Erythroblast (primary cell): ENCODE results near the gene FADS6.
A peak's percentile ranks its signal among the peaks of the same experiment; 100 is the strongest.

Experiments
- DNase-seq, 2 experiments: peaks; one replicate each; lab custom pipeline; 2025; lab: John Stamatoyannopoulos, UW
- GATA1 ChIP-seq: IDR thresholded peaks from 2 replicates; pipeline ENCODE4 v1.6.1; 2011; ENCODE audit warnings: low read depth, mild to moderate bottlenecking, control low read depth, low read length, moderate library complexity
- POLR2A ChIP-seq: IDR thresholded peaks from 2 replicates; pipeline ENCODE4 v1.6.1; 2011; ENCODE audit warnings: mild to moderate bottlenecking, low read length

The FADS6 gene

DNA sequence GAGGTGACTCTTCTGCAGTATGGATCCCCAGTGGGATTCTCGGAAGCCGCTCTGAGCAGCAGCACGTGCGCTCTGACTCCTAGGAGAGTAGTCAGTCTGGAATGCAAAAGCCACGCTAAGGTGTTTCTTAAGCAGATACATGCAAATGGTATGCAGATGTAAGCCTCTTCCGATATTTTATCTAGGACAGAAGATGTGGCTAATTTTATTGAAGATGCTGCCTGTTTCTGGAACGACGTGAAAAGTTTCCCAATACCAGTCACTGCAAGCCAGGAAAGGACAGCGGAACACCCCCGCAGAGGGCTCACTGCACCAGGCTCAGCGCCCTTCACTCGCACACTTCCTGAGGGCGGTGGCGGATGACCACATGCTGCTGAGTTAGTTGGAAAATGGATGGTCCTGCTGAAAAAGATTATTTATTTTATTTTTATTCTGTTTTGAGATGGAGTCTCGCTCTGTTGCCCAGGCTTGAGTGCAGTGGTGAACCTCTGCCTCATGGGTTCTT, 10.1 kb downstream of the FADS6 start:
- no peak for TF ChIP-seq POLR2A
- DNase-seq, result no peak

DNA sequence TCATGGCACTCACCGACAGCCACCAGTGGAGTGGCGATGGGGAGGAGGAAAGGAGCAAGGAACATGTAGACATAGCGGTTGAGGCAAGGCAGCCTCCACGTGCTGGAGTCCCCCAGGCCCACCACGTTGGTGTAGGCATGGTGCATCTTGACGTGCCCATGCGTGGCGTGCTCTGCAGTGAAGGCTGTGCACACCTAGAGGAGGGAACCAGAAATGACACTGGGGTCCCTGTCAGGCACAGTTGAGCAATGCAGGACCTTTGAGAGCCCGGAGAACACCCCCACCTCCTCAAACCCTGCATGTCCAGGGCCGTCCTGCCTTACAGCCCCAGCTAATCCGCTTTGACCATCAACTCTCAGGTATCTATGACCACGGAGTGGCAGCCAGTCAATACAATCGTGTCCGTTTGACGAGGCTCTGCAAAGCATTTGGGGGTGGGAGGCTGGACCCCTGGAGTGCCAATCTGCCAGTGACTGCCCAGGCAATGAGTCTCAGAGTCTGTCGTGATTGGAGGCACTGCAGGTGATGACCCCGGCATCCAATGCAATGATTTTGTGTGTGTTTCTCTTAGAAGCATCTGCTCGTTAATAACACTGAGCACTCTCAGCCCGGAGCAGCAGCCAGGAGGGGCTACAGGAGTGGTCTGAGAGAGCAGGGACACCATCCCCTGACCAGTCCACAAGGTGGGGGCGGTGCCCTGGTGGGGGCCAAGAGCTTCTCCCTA, 10.8 kb downstream of the FADS6 start:
- no peak for TF ChIP-seq GATA1
- DNase-seq, result no peak

DNA sequence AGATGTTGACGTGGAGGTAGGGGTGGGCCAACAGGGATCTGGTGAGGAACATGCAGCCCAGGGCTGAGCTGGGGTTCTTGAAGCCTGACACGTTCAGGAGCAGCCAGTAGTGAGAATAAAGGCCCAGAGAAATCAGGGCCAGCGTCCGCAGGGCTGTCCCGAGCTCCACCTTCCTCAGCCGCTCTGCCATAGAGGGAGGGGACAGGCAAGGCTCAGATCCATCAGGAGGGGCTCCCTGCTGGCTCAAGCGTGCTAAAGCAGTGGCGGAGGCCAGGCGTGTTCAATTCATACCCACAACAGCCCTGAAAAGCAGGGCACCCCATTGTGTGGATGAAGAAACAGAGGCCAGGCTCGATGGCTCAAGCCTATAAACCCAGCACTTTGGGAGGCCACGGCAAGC, 12.4 kb downstream of the FADS6 start:
- no peak for TF ChIP-seq GATA1
- no peak for TF ChIP-seq POLR2A
- DNase-seq, result no peak

- TF ChIP-seq POLR2A (no peak), GATA1 (no peak)
- DNase-seq, result no peak
Measured at GRCh38 chr17:74879308-74879707, 14.1 kb downstream of the FADS6 start.

GRCh38 chr17:74878658-74879057, 14.8 kb downstream of the FADS6 start:
- no peak for DNase-seq
- TF ChIP-seq POLR2A (no peak), GATA1 (no peak)

DNA sequence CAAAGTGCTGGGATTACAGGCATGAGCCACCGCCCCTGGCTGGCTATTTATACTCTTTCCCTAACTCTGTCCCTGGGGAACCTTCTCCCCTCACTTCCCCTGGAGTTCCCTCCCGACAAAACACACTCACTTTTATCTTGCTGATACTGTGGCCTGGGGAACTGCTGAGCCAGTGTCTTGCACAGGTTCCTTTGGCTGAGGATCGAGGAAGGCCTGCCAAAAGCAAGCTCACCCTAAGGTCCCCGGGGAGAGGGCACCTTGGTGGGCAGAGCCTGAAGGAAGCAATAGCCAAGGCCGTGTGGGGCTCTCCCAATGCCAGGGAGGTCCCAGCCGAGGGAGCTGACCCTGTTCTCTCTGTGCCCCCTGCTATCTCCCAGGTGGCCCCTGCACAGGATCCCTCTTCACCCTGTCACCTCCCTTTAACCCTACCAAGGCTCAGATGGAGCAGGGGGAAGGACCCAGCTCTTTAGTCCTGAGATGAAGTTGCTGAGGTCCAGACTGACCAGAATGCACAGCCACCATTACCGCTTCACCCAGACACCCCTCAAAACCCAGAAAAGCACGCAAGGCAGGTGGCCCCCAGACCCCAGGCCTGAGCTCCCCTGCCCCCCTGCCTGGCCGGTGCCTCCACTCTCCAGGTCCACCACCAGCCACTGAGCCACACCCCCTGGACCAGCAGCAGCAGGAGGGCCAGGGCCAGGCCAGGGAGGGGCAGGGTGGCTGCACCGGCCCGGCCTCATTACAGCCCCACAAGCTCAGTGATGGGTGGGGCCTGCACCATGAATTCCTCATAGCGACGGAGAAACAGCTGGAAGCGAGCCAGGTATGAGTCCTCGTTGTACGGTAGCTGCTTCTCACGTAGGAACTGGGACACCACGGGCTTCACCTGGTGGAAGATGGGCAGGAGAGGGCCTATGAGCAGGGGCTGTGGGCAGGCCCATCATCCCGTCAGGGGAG, 15.6 kb downstream of the FADS6 start:
- DNase-seq, result no peak
- TF ChIP-seq POLR2A, result no peak
- TF ChIP-seq GATA1, result no peak

DNA sequence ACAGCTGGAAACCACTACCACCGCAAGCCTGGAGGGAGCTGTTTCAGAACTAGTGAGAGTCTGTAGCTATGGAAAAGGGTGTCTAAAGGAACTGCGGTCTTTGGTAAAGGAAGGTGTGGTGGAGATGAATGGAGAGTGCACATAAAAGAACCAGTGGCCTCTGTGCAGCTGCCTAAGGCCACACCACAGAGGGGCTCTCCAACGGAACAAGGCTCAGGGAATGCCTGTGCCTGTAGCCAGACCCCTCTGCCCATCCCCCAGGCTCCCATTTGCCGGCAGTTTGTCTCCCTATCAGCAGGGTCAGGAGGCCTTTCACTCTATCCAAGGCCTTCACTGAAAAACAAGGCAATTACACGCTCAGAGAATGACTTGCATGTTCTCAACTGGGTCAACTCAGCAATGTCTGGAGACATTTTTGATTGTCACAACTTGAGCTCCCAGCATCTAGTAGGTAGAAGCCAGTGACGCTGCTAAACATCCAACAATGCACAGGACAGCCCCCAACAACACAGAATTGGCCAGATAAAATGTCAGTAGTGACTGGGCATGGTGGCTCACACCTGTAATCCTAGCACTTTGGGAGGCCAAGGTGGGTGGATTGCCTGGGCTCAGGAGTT, 17.3 kb downstream of the FADS6 start:
- DNase-seq, result peak; percentile 57 to 65

DNA sequence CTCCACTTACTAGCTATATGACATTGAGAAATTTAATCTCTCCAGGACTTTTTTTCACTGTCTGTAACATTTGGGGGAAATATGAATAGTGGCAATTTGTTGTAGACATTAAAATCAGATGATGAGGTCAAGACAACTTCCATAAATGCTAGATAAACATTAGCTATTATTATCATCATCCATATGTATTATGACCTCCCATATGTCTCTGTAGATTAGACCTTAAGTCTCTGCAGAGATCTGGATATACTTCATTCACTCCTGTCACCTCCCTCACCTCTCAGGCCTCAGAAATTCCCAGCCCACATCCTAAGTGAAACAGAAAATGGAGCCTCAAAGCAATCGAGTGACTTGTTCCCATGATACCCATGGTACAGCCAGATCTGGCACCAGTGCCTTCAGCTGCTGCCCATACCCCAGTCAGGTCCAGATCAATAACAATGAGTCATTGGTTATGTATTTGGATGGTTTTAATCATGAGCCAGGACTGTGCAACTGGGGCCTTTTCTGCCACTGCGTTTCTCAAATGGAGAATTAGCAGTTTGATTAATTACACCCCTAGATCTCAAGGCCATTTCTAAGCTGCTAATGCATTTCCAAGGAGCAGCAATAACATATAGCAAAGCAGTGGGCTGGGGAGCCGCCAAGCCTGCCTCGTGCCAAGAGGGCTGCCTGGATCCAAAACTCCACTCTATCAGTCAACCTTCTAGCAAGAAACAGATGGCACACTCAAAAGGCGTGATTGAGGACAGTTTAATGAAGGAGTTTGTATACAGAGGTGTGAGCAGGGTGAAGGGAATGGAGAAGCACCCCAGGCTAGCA, 18.1 kb downstream of the FADS6 start:
- TF ChIP-seq POLR2A (no peak), GATA1 (no peak)
- DNase-seq, result peak in 1 of 2 experiments; percentile 49

More for the DNA sequence above, 17.3 kb downstream of the FADS6 start:
- TF ChIP-seq POLR2A (no peak), GATA1 (no peak)

DNA sequence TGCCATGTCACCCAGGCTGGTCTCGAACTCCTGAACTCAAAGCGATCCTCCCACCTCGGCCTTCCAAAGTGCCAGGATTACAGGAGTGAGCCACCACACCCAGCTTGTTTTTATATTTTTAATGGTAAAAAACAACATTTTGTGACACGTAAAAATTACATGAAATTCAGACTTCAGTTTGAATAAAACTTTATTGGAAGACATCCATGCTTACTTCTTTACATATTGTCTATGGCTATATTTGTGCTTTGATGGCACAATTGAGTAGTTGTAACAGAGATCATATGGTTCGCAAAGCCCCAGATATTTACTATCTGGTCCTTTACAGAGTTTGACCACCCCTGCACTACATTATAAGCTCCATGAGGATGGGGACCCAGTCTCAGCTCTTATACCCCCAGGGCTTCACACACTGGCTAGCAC, 18.8 kb downstream of the FADS6 start:
- TF ChIP-seq GATA1 (no peak), POLR2A (no peak)
- DNase-seq, result no peak

DNA sequence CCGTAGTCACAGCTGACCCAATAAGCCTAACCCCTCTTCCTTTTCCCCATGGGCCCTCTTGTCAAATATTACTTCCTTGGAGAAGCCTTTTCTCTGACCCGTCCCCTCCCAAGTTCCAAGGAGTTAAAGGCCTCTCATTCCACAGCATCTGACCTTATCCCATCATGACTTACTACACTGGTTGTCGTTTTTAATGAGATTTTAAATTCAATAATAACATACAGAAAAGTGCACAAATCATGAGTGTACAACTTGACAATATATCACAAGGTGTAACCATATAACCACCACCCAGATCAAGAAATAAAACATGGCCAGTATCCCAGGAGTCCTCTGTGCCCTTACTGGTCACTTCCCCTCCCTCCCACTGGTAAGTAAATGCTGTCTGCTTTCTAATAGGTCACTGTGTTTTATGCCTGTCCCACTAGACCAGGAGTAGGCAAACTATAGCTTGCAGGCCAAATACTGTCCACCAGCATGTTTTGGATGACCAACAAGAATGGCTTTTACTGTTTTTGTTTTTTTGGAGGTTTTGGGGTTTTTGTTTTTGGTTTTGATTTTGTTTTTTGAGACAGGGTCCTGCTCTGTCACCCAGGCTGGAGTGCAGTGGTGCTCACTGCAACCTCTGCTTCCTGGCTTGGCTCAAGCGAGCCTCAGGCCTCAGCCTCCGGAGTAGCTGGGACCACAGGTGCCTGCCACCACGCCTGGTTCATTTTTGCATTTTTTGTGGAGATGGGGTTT, 19.4 kb downstream of the FADS6 start:
- DNase-seq, result peak; percentile 72 to 76
- TF ChIP-seq POLR2A, result no peak
- no peak for TF ChIP-seq GATA1

GRCh38 chr17:74873037-74873873, 20.2 kb downstream of the FADS6 start:
- DNase-seq, result peak; percentile 100
- TF ChIP-seq GATA1 (no peak), POLR2A (peak; percentile 98)

DNA sequence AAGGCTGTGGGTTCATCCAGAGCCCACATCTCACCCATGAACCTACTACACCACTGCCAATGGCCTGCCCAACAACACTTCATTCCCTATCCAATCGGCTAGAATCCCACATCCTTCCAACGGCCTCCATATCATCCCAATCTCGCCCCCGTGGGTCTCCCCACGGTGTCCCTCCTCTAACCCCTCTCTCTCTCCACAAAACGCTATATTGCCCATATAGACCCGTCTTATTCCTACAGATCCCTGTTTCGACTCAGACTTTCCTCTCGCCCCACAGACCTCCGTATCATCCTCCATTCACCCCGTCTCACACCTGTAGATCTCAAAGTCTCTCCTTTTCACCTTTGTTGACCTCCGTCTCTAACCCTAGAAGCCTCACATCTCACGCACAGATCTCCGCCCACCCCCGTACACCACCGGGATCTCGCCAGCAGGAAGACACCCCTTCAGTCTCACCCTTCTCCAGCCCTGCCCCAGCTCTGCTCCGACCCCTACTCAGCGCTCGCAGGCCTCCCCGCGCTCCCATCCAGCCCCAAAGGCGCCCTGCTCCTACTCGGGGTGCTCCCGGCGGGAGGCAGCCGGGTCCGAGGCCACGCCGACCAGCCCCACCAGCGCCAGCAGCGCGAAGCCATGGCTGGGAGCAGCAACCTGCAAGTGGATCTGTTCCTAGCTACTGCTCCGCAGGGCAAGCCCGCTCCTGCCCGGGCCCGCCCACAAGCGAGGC, 21.0 kb downstream of the FADS6 start, which contains the start of gene FDXR:
FDXR (minus strand) TSS at position 682 of the 724 bp plus-strand sequence; CDS start at position 632, 50 bp downstream.
- DNase-seq, result no peak
- TF ChIP-seq GATA1, result no peak
- TF ChIP-seq POLR2A, result no peak
